DOHH2 (cell line): ENCODE measurements around the gene GNAS-AS1.

Experiments
- H3F3A ChIP-seq: fragments of 200-600 bp; sonication (generic), shearing (Covaris generic); 2 replicates; pipeline ENCODE4 v1.6.0; 2016; ENCODE audit warnings: antibody characterized with exemption, mild to moderate bottlenecking; ENCODE audit not compliant: control insufficient read depth, insufficient read depth
- H3K27ac ChIP-seq: fragments of 200-600 bp; sonication (generic); 2 replicates; pipeline ENCODE4 v1.5.1; 2014; ENCODE audit warnings: low read depth, mild to moderate bottlenecking, low read length, moderate library complexity
- H3K27me3 ChIP-seq: fragments of 200-600 bp; sonication (generic); 2 replicates; pipeline ENCODE4 v1.6.1; 2014; ENCODE audit warnings: mild to moderate bottlenecking, low read length, mixed read lengths; ENCODE audit not compliant: control insufficient read depth
- H3K36me3 ChIP-seq: fragments of 200-600 bp; sonication (generic); 2 replicates; pipeline ENCODE4 v1.6.1; 2014; ENCODE audit warnings: mild to moderate bottlenecking, low read length, moderate library complexity, mixed read lengths; ENCODE audit not compliant: control insufficient read depth
- H3K4me1 ChIP-seq: fragments of 200-600 bp; sonication (generic); 2 replicates; pipeline ENCODE4 v1.6.1; 2014; ENCODE audit warnings: mild to moderate bottlenecking, low read length, mixed read lengths; ENCODE audit not compliant: control insufficient read depth
- H3K4me2 ChIP-seq: fragments of 200-600 bp; sonication (generic); 2 replicates; pipeline ENCODE4 v1.6.0; 2014; ENCODE audit warnings: mild to moderate bottlenecking, low read length, moderate library complexity
- H3K4me3 ChIP-seq: fragments of 200-600 bp; sonication (generic); 2 replicates; pipeline ENCODE4 v1.5.1; 2014; ENCODE audit warnings: mild to moderate bottlenecking, low read length, mixed read lengths
- H3K79me2 ChIP-seq: fragments of 200-600 bp; sonication (generic); 2 replicates; pipeline ENCODE4 v1.6.1; 2014; ENCODE audit warnings: mild to moderate bottlenecking, low read length, mixed read lengths; ENCODE audit not compliant: control insufficient read depth
- H3K9me2 ChIP-seq: fragments of 200-600 bp; sonication (generic); replicated peaks from 2 replicates; pipeline ENCODE4 v1.6.1; 2014; ENCODE audit warnings: mild to moderate bottlenecking, low read length, mixed read lengths; ENCODE audit not compliant: control insufficient read depth
- H3K9me3 ChIP-seq: fragments of 200-600 bp; sonication (generic); 2 replicates; pipeline ENCODE4 v1.6.1; 2014; ENCODE audit warnings: antibody characterized with exemption, low read length, mixed read lengths; ENCODE audit not compliant: control insufficient read depth, insufficient read depth
- H4K20me1 ChIP-seq: fragments of 200-600 bp; sonication (generic); 2 replicates; pipeline ENCODE4 v1.6.0; 2014; ENCODE audit warnings: low read depth, mild to moderate bottlenecking, antibody characterized with exemption, low read length, moderate library complexity; ENCODE audit not compliant: control insufficient read depth, insufficient read depth
- EZH2phosphoT487 ChIP-seq: fragments of 200-600 bp; sonication (generic); IDR thresholded peaks from 2 replicates; pipeline ENCODE4 v1.6.1; 2017; ENCODE audit warnings: borderline replicate concordance, mild to moderate bottlenecking, antibody characterized with exemption, low read length, moderate library complexity, mixed read lengths
- TF ChIP-seq, protein P1 (sequence below): fragments of 200-600 bp; sonication (generic); IDR thresholded peaks from one replicate; pipeline ENCODE4 v1.5.1; 2014; ENCODE audit warnings: antibody characterized with exemption, mild to moderate bottlenecking, low read depth, low read length; ENCODE audit not compliant: poor library complexity, severe bottlenecking

The GNAS-AS1 gene

DNA sequence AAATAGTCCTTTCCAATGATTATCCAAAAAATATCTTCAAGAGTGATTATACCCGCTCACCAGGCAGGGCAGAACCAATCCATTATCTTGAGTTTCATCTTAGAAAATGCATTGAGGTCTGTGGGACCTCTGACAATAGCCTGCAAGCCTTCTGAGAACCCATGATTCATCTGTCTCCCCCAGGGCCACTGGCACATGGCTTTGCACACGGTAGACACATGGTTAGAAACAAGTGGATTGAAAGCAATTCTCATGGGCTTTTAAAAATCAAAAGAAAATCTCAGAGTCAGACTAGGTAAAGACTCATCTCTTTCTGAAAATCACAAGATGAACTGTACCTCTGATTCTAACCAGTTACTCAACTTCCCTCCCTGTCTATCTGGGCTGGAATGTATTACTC, 15.5 kb downstream of the GNAS-AS1 start:
- Histone ChIP-seq H3K9me2 (no peaks in the 10 kb centered on the region), H3K79me2 (peaks cover 44% of the 10 kb centered on the region), H3K36me3 (peaks cover 8% of the 10 kb centered on the region), H3K4me3 (no peak overlapping the region), H3K4me2 (no peak overlapping the region), H3K9me3 (0 out of 2 replicates have a peak, but pooled peaks cover 4% of the 10 kb centered on the region), H3F3A (no peaks in the 10 kb centered on the region; the same call in 1 of the 2 replicates), H3K27ac (no peak overlapping the region), H3K27me3 (no peaks in the 10 kb centered on the region), H3K4me1 (no peaks in the 10 kb centered on the region), H4K20me1 (no peaks in the 10 kb centered on the region; the same call in 1 of the 2 replicates)
- TF ChIP-seq EZH2phosphoT487 = no peak
- TF ChIP-seq, protein P1, sequence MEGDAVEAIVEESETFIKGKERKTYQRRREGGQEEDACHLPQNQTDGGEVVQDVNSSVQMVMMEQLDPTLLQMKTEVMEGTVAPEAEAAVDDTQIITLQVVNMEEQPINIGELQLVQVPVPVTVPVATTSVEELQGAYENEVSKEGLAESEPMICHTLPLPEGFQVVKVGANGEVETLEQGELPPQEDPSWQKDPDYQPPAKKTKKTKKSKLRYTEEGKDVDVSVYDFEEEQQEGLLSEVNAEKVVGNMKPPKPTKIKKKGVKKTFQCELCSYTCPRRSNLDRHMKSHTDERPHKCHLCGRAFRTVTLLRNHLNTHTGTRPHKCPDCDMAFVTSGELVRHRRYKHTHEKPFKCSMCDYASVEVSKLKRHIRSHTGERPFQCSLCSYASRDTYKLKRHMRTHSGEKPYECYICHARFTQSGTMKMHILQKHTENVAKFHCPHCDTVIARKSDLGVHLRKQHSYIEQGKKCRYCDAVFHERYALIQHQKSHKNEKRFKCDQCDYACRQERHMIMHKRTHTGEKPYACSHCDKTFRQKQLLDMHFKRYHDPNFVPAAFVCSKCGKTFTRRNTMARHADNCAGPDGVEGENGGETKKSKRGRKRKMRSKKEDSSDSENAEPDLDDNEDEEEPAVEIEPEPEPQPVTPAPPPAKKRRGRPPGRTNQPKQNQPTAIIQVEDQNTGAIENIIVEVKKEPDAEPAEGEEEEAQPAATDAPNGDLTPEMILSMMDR = no peak

DNA sequence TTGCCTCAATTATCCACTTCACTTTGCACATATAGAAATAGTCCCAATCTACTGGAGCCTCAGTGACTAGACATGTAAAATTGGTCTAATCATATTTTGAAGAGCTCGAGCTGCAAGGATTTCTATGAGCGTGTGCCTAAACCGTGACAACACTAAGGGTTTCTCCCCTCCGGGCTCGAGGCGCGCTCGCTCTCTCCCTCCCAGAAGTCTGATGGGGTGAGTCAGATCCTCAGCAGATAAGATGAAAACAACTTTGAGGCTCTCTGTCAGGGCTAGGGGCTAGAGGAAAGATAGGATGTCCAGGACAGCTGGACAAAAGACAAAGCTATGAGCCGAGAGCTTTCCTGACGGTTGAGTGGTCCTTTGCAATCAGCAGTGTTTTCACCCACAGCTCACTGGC, 16.8 kb downstream of the GNAS-AS1 start:
- no peak for TF ChIP-seq EZH2phosphoT487
- TF ChIP-seq, protein P1 = no peak
- Histone ChIP-seq H4K20me1 (no peaks in the 10 kb centered on the region; the same call in 1 of the 2 replicates), H3K9me2 (no peaks in the 10 kb centered on the region), H3K4me1 (no peaks in the 10 kb centered on the region), H3K4me3 (no peak overlapping the region), H3K36me3 (peaks cover 8% of the 10 kb centered on the region), H3K9me3 (0 out of 2 replicates have a peak, but pooled peaks cover 5% of the 10 kb centered on the region), H3K27me3 (no peaks in the 10 kb centered on the region), H3K4me2 (no peak overlapping the region), H3F3A (no peaks in the 10 kb centered on the region; the same call in 1 of the 2 replicates), H3K79me2 (peaks cover 56% of the 10 kb centered on the region), H3K27ac (no peak overlapping the region)

DNA sequence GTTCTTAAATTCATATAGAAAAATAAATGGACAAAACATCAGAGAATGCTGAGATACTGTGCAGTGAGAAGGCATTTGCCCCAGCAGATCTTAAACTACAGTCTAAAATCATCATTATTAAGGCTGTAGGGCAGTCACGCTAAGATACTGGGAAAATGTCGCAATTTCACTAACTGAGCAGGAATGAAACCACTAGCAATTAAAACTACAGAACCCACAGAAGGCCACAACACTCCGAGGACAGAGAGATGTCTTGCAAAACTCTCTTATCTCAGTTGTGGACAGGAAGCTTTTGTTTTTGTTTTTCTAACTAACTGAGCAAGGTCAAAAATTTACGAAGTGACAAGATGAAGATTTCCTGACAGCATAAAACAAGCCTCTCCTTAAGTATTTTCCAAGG, 18.2 kb downstream of the GNAS-AS1 start:
- TF ChIP-seq, protein P1 = no peak
- no peak for TF ChIP-seq EZH2phosphoT487
- Histone ChIP-seq H3K79me2 (peaks cover 48% of the 10 kb centered on the region), H3F3A (no peaks in the 10 kb centered on the region; the same call in 1 of the 2 replicates), H3K4me2 (no peak overlapping the region), H3K27me3 (no peaks in the 10 kb centered on the region), H4K20me1 (no peaks in the 10 kb centered on the region; the same call in 1 of the 2 replicates), H3K36me3 (peaks cover 6% of the 10 kb centered on the region), H3K9me2 (no peaks in the 10 kb centered on the region), H3K4me3 (no peak overlapping the region), H3K9me3 (0 out of 2 replicates have a peak, but pooled peaks cover 5% of the 10 kb centered on the region), H3K27ac (no peak overlapping the region), H3K4me1 (no peaks in the 10 kb centered on the region)
